ENCODE data around the gene PRPF8.

DNA sequence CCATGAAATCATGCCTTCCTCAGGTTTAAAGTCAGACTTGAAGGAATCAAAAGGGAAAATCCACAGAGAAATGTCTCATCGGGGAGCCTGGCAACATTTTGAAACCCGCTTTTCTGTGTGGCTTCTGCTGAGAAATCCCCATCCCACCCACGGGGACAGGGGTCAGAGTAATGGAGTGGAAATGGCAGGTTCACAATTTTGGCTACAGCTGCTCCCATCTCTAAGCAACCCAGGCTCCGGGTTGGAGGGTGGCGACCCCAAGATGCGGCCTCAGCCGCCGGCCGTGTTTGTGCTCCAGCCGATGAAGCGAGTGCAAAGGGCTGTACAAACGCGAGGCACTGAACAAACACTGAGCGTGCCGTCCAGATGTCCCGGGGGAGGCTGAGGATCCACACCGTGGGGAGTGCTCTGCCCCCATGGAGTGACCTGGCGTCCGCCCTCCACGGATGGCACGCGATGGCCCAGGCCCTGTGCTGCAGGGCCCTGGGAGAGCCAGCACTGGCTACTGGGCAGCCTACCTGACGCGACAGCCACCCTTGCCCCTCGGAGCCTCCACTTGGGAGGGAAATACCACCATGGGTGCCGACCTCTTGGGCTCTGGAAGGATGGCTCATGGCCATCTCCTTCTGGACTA is 78.2 kb downstream of the PRPF8 start:
- TF ChIP-seq, protein P1, sequence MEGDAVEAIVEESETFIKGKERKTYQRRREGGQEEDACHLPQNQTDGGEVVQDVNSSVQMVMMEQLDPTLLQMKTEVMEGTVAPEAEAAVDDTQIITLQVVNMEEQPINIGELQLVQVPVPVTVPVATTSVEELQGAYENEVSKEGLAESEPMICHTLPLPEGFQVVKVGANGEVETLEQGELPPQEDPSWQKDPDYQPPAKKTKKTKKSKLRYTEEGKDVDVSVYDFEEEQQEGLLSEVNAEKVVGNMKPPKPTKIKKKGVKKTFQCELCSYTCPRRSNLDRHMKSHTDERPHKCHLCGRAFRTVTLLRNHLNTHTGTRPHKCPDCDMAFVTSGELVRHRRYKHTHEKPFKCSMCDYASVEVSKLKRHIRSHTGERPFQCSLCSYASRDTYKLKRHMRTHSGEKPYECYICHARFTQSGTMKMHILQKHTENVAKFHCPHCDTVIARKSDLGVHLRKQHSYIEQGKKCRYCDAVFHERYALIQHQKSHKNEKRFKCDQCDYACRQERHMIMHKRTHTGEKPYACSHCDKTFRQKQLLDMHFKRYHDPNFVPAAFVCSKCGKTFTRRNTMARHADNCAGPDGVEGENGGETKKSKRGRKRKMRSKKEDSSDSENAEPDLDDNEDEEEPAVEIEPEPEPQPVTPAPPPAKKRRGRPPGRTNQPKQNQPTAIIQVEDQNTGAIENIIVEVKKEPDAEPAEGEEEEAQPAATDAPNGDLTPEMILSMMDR (IDR thresholded peaks at IDR 0.05): no peak
- no peak for TF ChIP-seq POLR2AphosphoS5 (IDR thresholded peaks at IDR 0.05)
